Natural killer cell (primary cell): ENCODE measurements around the gene ATP8A1. TPM values are rescaled to one million over a fixed set of nuclear protein-coding genes. Genes with fewer than 3 reads are reported as not detected.
A peak's percentile ranks its signal among the peaks of the same experiment; 100 is the strongest.

Experiments used
- ATAC-seq, 3 donors: fragments of 150-1000 bp in 2 of 3; fragments of 200-7000 bp in 1 of 3; cut with Tn5 transposase; 1 replicate in 1 of 3; 2 replicates in 2 of 3; pipeline ENCODE4 v1.10.0; 2021; ENCODE audit warnings: mild to moderate bottlenecking in 2 of 3, moderate library complexity in 2 of 3
- DNase-seq, 2 donors: peaks; one replicate each; pipeline versions ENCODE4 v3.0.0 to v3.0.0-alpha.2; 2013 to 2021; ENCODE audit warnings: mixed read lengths in 1 of 2
- H3K27ac ChIP-seq: one replicate; pipeline ENCODE4 v1.5.1; 2013; ENCODE audit warnings: mild to moderate bottlenecking, low read length
- H3K27me3 ChIP-seq: one replicate; pipeline ENCODE4 v1.6.1; 2013; ENCODE audit warnings: low read length; ENCODE audit not compliant: control insufficient read depth, insufficient read depth
- H3K36me3 ChIP-seq: one replicate; pipeline ENCODE4 v1.6.1; 2013; ENCODE audit warnings: low read length; ENCODE audit not compliant: control insufficient read depth, insufficient read depth
- H3K4me1 ChIP-seq: one replicate; pipeline ENCODE4 v1.6.1; 2013; ENCODE audit warnings: low read length; ENCODE audit not compliant: control insufficient read depth, insufficient read depth
- H3K4me3 ChIP-seq: one replicate; pipeline ENCODE4 v1.5.1; 2013; ENCODE audit warnings: low read length
- H3K9me3 ChIP-seq: one replicate; pipeline ENCODE4 v1.6.1; 2013; ENCODE audit warnings: low read length; ENCODE audit not compliant: control insufficient read depth, insufficient read depth
- H3K27ac Mint-ChIP-seq, 2 donors: one replicate each; pipeline ENCODE4 v1.8.0; 2022; ENCODE audit warnings: mild to moderate bottlenecking in 2 of 2, mixed read lengths in 2 of 2, moderate library complexity in 1 of 2
- H3K27me3 Mint-ChIP-seq, 2 donors: one replicate each; pipeline ENCODE4 v1.8.0; 2022; ENCODE audit warnings: low read depth in 2 of 2, mixed read lengths in 2 of 2
- H3K36me3 Mint-ChIP-seq: one replicate; pipeline ENCODE4 v1.8.0; 2022; ENCODE audit warnings: mixed read lengths
- H3K4me1 Mint-ChIP-seq, 2 donors: one replicate each; pipeline ENCODE4 v1.8.0; 2022; ENCODE audit warnings: mixed read lengths in 2 of 2
- H3K4me3 Mint-ChIP-seq: one replicate; pipeline ENCODE4 v1.8.0; 2022; ENCODE audit warnings: mild to moderate bottlenecking, moderate library complexity, mixed read lengths
- H3K9me3 Mint-ChIP-seq, 2 donors: one replicate each; pipeline ENCODE4 v1.8.0; 2022; ENCODE audit warnings: mixed read lengths in 2 of 2
- WGBS: methylation state at CpG from one replicate; pipeline ENCODE4 v1.1.7; 2013; ENCODE audit warnings: missing lambda C conversion rate; ENCODE audit not compliant: insufficient coverage; 5-methylcytosine and 5-hydroxymethylcytosine counted together
- intact Hi-C: fragments of 100-400 bp; cut with micrococcal nuclease; formaldehyde crosslinking; loops from one replicate; pipeline ENCODE4 v1.14.2; 2022
- total RNA-seq, 4 donors: library from RNA; stranded (reverse); fragments of 120-200 nt in 1 of 4; gene quantifications; one replicate each; pipeline versions ENCODE4 v1.2.3 to v1.2.4, GENCODE V29; 2013 to 2022
- TF ChIP-seq, protein P1 (sequence below): fragments of 200-600 bp; IDR thresholded peaks from one replicate; pipeline ENCODE4 v1.8.0; 2022; ENCODE audit warnings: antibody characterized with exemption

ATP8A1 gene
- total RNA-seq, 3 donors from 2014 or later (not counting 1 experiment from before 2014, with no cell fraction given), result 84.8 to 156 (median 147) TPM

DNA sequence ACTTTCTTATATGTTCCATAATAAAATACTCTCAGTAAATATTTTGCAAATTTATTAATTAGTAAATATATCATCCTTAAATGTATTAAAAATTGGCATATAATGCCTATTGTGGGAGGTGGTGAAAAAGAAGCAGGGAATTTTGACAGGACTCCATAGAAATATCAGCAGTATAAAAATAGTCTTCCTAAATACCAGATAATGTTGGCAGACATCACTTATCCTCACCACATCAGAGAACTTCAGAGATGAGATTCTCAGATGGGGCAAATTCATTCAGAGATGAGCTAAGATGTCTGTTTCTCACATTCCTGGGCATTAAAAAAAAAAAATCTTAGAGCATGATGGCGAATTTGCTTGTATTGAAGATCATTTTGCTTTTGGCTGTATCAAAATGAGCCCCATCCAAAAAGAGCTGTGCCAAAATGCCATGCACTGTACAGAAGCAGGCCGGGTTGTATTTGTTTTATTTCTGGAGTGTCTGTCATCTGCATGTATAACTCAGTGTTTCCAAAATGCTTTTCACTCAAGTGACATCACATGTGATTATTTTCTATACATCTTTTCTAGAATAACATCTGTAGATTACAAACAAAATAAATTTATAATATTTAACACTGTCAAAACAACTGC, 41.7 kb downstream of the ATP8A1 start:
- Mint-ChIP-seq H3K27ac (no peak overlapping the region), H3K27me3 (no peaks in the 10 kb centered on the region), H3K4me1 (peaks cover 17 to 30% of the 10 kb centered on the region in 2 donors), H3K4me3 (no peak overlapping the region), H3K9me3 (no peaks in the 10 kb centered on the region), H3K36me3 (peaks cover 8% of the 10 kb centered on the region)
- Histone ChIP-seq H3K4me1 (no peaks in the 10 kb centered on the region), H3K36me3 (peaks cover 40% of the 10 kb centered on the region), H3K4me3 (no peak overlapping the region), H3K27me3 (no peaks in the 10 kb centered on the region), H3K9me3 (no peaks in the 10 kb centered on the region), H3K27ac (no peak overlapping the region)
- 97% methylated on average over 2 of the region's 2 CpGs for WGBS
- DNase-seq, result no peak
- TF ChIP-seq, protein P1, sequence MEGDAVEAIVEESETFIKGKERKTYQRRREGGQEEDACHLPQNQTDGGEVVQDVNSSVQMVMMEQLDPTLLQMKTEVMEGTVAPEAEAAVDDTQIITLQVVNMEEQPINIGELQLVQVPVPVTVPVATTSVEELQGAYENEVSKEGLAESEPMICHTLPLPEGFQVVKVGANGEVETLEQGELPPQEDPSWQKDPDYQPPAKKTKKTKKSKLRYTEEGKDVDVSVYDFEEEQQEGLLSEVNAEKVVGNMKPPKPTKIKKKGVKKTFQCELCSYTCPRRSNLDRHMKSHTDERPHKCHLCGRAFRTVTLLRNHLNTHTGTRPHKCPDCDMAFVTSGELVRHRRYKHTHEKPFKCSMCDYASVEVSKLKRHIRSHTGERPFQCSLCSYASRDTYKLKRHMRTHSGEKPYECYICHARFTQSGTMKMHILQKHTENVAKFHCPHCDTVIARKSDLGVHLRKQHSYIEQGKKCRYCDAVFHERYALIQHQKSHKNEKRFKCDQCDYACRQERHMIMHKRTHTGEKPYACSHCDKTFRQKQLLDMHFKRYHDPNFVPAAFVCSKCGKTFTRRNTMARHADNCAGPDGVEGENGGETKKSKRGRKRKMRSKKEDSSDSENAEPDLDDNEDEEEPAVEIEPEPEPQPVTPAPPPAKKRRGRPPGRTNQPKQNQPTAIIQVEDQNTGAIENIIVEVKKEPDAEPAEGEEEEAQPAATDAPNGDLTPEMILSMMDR, result no peak
- ATAC-seq, result no peak
- intact Hi-C loops, result no loop called here

DNA sequence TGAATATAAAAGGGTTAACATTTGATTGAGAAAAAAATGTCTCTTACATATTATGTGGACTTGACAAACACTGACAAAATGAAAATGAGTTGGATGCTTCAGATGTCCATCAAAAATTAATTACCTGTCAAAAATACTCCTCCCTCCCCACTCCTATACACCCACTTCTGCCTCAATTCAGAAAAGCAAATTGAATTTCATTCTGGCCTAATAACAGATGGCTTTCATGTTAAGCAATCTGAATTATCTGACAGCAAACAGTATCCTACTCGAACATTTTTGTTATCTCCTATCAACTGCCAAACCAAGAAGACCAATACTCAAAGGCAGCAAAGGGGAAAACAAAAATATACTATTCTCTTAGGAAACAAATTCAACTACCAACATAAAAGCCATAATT, 44.0 kb downstream of the ATP8A1 start:
- DNase-seq (no peak), ATAC-seq (no peak)
- intact Hi-C loops, result no loop called here
- Histone ChIP-seq H3K27ac (no peak overlapping the region), H3K4me3 (no peak overlapping the region), H3K36me3 (peaks cover 33% of the 10 kb centered on the region), H3K9me3 (no peaks in the 10 kb centered on the region), H3K4me1 (no peaks in the 10 kb centered on the region), H3K27me3 (no peaks in the 10 kb centered on the region)
- no peak overlapping the region for H3K4me3 Mint-ChIP-seq
- TF ChIP-seq, protein P1, result no peak
- no peaks in the 10 kb centered on the region for H3K9me3 Mint-ChIP-seq
- peak overlapping the region in 1 of 2 donors; percentile 27 for H3K27ac Mint-ChIP-seq
- H3K4me1 Mint-ChIP-seq, result peaks cover 10 to 25% of the 10 kb centered on the region in 2 donors
- 60% methylated on average over 1 of the region's 1 CpG for WGBS
- H3K27me3 Mint-ChIP-seq, result no peaks in the 10 kb centered on the region
- peaks cover 19% of the 10 kb centered on the region for H3K36me3 Mint-ChIP-seq

DNA sequence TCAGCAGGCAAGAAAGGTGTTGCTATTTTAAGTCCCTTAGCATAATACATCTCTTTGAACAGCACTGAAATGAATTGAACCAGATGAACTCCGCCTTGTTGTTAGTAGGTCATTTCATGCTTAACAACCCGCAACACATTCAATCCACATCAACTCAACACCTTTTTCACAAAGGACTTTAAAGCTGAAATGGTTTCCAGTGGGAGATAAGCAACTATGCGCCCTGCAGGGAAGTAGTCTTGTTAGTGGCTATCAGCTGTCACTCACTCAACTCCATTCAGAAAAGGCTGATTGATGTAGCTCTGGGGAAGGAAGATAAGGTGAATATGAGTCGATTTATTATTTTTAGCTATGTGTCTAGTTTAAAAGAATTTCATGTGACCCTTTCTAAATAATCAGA, 46.0 kb downstream of the ATP8A1 start:
- ATAC-seq (no peak), DNase-seq (no peak)
- no peaks in the 10 kb centered on the region for H3K27me3 Mint-ChIP-seq
- H3K27me3 ChIP-seq, result no peaks in the 10 kb centered on the region
- peaks cover 4 to 21% of the 10 kb centered on the region in 2 donors for H3K4me1 Mint-ChIP-seq
- H3K9me3 Mint-ChIP-seq, result no peaks in the 10 kb centered on the region
- H3K27ac Mint-ChIP-seq, result peak overlapping the region in 1 of 2 donors; percentile 25
- intact Hi-C loops, result no loop called here
- H3K27ac ChIP-seq, result no peak overlapping the region
- H3K36me3 Mint-ChIP-seq, result peaks cover 19% of the 10 kb centered on the region
- TF ChIP-seq, protein P1, result no peak
- H3K4me3 Mint-ChIP-seq, result no peak overlapping the region
- WGBS, result 90% methylated on average over 2 of the region's 4 CpGs
- H3K4me1 ChIP-seq, result no peaks in the 10 kb centered on the region
- no peaks in the 10 kb centered on the region for H3K9me3 ChIP-seq
- H3K4me3 ChIP-seq, result no peak overlapping the region
- peaks cover 34% of the 10 kb centered on the region for H3K36me3 ChIP-seq

DNA sequence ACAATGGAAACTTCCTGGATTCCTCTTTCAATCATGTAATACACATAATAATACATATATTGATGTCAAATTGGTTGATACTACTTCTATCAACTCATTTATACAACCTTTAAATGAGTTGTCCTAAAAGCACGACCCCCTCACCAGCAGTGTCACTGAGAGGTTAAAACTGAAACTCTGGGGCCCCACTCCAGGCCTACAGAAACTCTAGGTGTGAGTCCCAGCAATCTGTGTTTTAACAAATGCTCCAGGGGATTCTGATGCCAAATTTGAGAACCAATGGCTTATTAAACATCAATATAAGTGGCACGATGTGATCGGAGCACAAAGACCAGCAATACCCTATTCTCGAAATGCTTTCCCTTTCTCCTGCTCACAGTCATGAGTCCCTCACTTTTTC, 47.9 kb downstream of the ATP8A1 start:
- intact Hi-C loops, result no loop called here
- H3K36me3 Mint-ChIP-seq, result peaks cover 19% of the 10 kb centered on the region

More for the DNA sequence above, 47.9 kb downstream of the ATP8A1 start:
- H3K4me1 ChIP-seq, result no peaks in the 10 kb centered on the region
- H3K27ac ChIP-seq, result no peak overlapping the region
- ATAC-seq, result no peak
- H3K4me3 Mint-ChIP-seq, result no peak overlapping the region
- peaks cover 26% of the 10 kb centered on the region for H3K36me3 ChIP-seq
- WGBS, result 94% methylated on average over 4 of the region's 4 CpGs
- no peak overlapping the region for H3K4me3 ChIP-seq
- H3K27ac Mint-ChIP-seq, result no peak overlapping the region
- no peak for DNase-seq
- H3K27me3 ChIP-seq, result no peaks in the 10 kb centered on the region
- H3K9me3 Mint-ChIP-seq, result no peaks in the 10 kb centered on the region
- no peaks in the 10 kb centered on the region for H3K9me3 ChIP-seq
- peaks cover 13 to 28% of the 10 kb centered on the region in 2 donors for H3K4me1 Mint-ChIP-seq
- no peaks in the 10 kb centered on the region for H3K27me3 Mint-ChIP-seq
- TF ChIP-seq, protein P1, result no peak
